Measurements from ENCODE around the gene ABHD16B. TPM values are rescaled to one million over a fixed set of nuclear protein-coding genes. Genes with fewer than 3 reads are reported as not detected.

Gene ABHD16B
- total and polyA plus RNA-seq, 10 of the 15 experiments (the other 5 are each of a cell fraction or from before 2014, with no cell fraction given) = 0.13 TPM; not detected in 9

DNA sequence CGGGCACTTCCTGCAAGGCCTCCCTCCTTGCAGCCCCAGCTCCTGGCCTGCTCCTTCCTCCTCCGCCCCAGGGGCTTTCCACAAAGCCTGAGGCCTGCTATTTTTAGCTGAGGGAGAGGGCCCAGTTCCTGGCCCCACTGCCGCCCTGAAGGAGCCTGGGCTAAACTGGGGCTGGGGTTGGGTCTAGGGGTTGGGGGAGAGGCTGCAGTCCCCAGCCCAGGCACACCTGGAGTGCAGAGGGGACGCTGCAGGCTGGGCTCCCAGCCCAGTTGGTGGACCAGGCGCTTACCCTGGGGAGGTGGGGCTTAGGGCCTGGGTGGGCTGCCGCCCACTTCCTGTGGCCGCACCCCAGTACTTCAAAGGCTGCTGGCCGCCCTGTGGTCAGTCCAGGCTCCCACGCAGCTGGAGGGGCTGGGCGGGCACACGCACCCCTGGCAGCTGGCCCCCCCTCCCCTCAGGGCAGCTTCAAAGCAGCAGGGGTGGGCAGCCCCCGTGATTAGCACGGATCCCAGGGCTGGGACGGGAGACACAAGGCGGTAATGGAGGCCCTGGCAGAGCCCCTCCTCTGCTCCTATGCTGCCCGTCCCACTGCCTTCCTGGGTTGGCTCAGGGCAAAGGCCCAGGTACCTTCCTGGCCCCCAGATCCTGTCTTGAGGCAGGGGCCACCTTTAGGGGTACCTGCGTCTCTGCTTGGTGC lies 7.1 kb upstream of the ABHD16B start (continued):
- no peak for TF ChIP-seq BRCA1 (IDR thresholded peaks at IDR 0.05; ENCODE audit: low read depth, low read length)
- TF ChIP-seq, protein P1, sequence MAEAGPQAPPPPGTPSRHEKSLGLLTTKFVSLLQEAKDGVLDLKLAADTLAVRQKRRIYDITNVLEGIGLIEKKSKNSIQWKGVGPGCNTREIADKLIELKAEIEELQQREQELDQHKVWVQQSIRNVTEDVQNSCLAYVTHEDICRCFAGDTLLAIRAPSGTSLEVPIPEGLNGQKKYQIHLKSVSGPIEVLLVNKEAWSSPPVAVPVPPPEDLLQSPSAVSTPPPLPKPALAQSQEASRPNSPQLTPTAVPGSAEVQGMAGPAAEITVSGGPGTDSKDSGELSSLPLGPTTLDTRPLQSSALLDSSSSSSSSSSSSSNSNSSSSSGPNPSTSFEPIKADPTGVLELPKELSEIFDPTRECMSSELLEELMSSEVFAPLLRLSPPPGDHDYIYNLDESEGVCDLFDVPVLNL (IDR thresholded peaks at IDR 0.05; ENCODE audit: low read depth, low read length) = no peak
- no peak for TF ChIP-seq CHD4 (IDR thresholded peaks at IDR 0.05)
- TF ChIP-seq NBN (IDR thresholded peaks at IDR 0.05) = 0 out of 2 replicates have a peak, but pooled peaks have one; percentile 31
- no peak for TF ChIP-seq HDAC6 (IDR thresholded peaks at IDR 0.05; ENCODE audit: unreplicated experiment)
- peak; percentile 97 for TF ChIP-seq GATAD2B (conservative IDR thresholded peaks at IDR 0.05; ENCODE audit: low read depth)
- peak; percentile 88 for TF ChIP-seq TCF7 (IDR thresholded peaks at IDR 0.05; ENCODE audit: borderline replicate concordance)
- TF ChIP-seq POU2F2 (IDR thresholded peaks at IDR 0.05; ENCODE audit: borderline replicate concordance, low read depth, low read length) = 0 out of 3 replicates have a peak, but pooled peaks have one; percentile 8
- no peak for TF ChIP-seq NFYA (IDR thresholded peaks at IDR 0.05; ENCODE audit: borderline replicate concordance, low read depth, low read length)
- peak; percentile 38; the same call in 1 of the 2 replicates for TF ChIP-seq CBFB (IDR thresholded peaks at IDR 0.05; ENCODE audit: low read depth)
- TF ChIP-seq CREM (IDR thresholded peaks at IDR 0.05; ENCODE audit: low read depth) = no peak
- TF ChIP-seq, protein P2, sequence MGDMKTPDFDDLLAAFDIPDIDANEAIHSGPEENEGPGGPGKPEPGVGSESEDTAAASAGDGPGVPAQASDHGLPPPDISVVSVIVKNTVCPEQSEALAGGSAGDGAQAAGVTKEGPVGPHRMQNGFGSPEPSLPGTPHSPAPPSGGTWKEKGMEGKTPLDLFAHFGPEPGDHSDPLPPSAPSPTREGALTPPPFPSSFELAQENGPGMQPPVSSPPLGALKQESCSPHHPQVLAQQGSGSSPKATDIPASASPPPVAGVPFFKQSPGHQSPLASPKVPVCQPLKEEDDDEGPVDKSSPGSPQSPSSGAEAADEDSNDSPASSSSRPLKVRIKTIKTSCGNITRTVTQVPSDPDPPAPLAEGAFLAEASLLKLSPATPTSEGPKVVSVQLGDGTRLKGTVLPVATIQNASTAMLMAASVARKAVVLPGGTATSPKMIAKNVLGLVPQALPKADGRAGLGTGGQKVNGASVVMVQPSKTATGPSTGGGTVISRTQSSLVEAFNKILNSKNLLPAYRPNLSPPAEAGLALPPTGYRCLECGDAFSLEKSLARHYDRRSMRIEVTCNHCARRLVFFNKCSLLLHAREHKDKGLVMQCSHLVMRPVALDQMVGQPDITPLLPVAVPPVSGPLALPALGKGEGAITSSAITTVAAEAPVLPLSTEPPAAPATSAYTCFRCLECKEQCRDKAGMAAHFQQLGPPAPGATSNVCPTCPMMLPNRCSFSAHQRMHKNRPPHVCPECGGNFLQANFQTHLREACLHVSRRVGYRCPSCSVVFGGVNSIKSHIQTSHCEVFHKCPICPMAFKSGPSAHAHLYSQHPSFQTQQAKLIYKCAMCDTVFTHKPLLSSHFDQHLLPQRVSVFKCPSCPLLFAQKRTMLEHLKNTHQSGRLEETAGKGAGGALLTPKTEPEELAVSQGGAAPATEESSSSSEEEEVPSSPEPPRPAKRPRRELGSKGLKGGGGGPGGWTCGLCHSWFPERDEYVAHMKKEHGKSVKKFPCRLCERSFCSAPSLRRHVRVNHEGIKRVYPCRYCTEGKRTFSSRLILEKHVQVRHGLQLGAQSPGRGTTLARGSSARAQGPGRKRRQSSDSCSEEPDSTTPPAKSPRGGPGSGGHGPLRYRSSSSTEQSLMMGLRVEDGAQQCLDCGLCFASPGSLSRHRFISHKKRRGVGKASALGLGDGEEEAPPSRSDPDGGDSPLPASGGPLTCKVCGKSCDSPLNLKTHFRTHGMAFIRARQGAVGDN (IDR thresholded peaks at IDR 0.05) = 0 out of 2 replicates have a peak, but pooled peaks have one; percentile 23
- TF ChIP-seq, protein P3, sequence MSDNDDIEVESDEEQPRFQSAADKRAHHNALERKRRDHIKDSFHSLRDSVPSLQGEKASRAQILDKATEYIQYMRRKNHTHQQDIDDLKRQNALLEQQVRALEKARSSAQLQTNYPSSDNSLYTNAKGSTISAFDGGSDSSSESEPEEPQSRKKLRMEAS (IDR thresholded peaks at IDR 0.05; ENCODE audit: low read depth, low read length) = no peak
- TF ChIP-seq CHD2 (IDR thresholded peaks at IDR 0.05; ENCODE audit: borderline replicate concordance, low read depth, low read length) = peak; percentile 41
- peak; percentile 80 for TF ChIP-seq RUNX3 (IDR thresholded peaks at IDR 0.05; ENCODE audit: low read length)
- TF ChIP-seq TAF1 (IDR thresholded peaks at IDR 0.05; ENCODE audit: borderline replicate concordance, low read depth, low read length) = no peak
- peak; percentile 34; the same call in 1 of the 2 replicates for TF ChIP-seq MTA2 (IDR thresholded peaks at IDR 0.05; ENCODE audit: low read depth)
